ENCODE results near the gene PRDM13.

- TF ChIP-seq CTCF (IDR thresholded peaks at IDR 0.05) (no peak), POLR2A (IDR thresholded peaks at IDR 0.05) (no peak)
Observed at GRCh38 chr6:99602520-99603420, 3.9 kb upstream of the PRDM13 start.

All from thyroid gland (tissue), 4 donors.